Right ventricle myocardium inferior (tissue), 1 donor: ENCODE data around the gene ZNF221. TPM values are rescaled to one million over a fixed set of nuclear protein-coding genes. Genes with fewer than 3 reads are reported as not detected.
A peak's percentile ranks its signal among the peaks of the same experiment; 100 is the strongest.

Experiments
- ATAC-seq: fragments of 200-7000 bp; cut with Tn5 transposase; one replicate; pipeline ENCODE4 v1.9.1; 2020; ENCODE audit warnings: mild to moderate bottlenecking, moderate library complexity
- DNase-seq: peaks from one replicate; pipeline ENCODE4 v3.0.0; 2021; ENCODE audit errors: missing footprints
- intact Hi-C: fragments of 100-400 bp; cut with DNase I; formaldehyde crosslinking; loops from one replicate; pipeline ENCODE4 v1.11.0; 2022
- long read RNA-seq: library from polyadenylated mRNA; unstranded; transcript quantifications from one replicate; pipeline ENCODE4 v2.0.0, GENCODE V29; 2021
- total RNA-seq: library from RNA; stranded (reverse); fragmentation: NEBNext Ultra II Directional; extraction: Animal tissue kit (Norgen Biotek cat#: 25700); gene quantifications from one replicate; pipeline ENCODE4 v1.2.1, GENCODE V29; 2021
- donor health status: DM: no; HTN: yes; CAD: no; lungs with severe emphysema.

Gene ZNF221
- 3.9 TPM for total RNA-seq
- long read RNA-seq = 0 reads

- DNase-seq (peak; percentile 90), ATAC-seq (peak; percentile 99)
- intact Hi-C loops = loop anchor here (1.0 kb wide), 1 partner anchor 50 kb away; no protein-coding TSS in a partner anchor
Measured at GRCh38 chr19:43950834-43951645, at the start of gene ZNF221. ZNF221 (plus strand) TSS chr19:43951228; CDS start chr19:43962727, 11,499 bp downstream.

GRCh38 chr19:43901395-43902390 lies 49.3 kb upstream of the ZNF221 start:
- DNase-seq (peak; percentile 87), ATAC-seq (peak; percentile 99)
- intact Hi-C loops = loop anchor here (1.0 kb wide), 1 partner anchor 50 kb away; the partner anchor contains the start of gene ZNF221

- ATAC-seq = no peak
- intact Hi-C loops = no loop called here
- no peak for DNase-seq
Measured at GRCh38 chr19:43902399-43902798, 48.6 kb upstream of the ZNF221 start.

- no peak for DNase-seq
- no peak for ATAC-seq
- intact Hi-C loops = no loop called here
Measured at GRCh38 chr19:43905897-43906296, 45.1 kb upstream of the ZNF221 start.

- intact Hi-C loops = no loop called here
- DNase-seq = no peak
- no peak for ATAC-seq
Measured at GRCh38 chr19:43906774-43907173, 44.3 kb upstream of the ZNF221 start.

GRCh38 chr19:43908659-43909058 lies 42.4 kb upstream of the ZNF221 start:
- no peak for DNase-seq
- intact Hi-C loops = no loop called here
- no peak for ATAC-seq

GRCh38 chr19:43910884-43911283 lies 40.1 kb upstream of the ZNF221 start:
- ATAC-seq = no peak
- DNase-seq = no peak
- intact Hi-C loops = no loop called here

- intact Hi-C loops = no loop called here
- DNase-seq (no peak), ATAC-seq (no peak)
Measured at GRCh38 chr19:43913383-43913782, 37.6 kb upstream of the ZNF221 start.

GRCh38 chr19:43914051-43914450 lies 37.0 kb upstream of the ZNF221 start:
- ATAC-seq (no peak), DNase-seq (no peak)
- intact Hi-C loops = no loop called here

- intact Hi-C loops = no loop called here
Measured at GRCh38 chr19:43923875-43924274, 27.2 kb upstream of the ZNF221 start.

GRCh38 chr19:43928820-43929219 lies 22.2 kb upstream of the ZNF221 start:
- ATAC-seq (no peak), DNase-seq (no peak)
- intact Hi-C loops = no loop called here

More at GRCh38 chr19:43923875-43924274, 27.2 kb upstream of the ZNF221 start:
- ATAC-seq = no peak
- no peak for DNase-seq

GRCh38 chr19:43934055-43934984 lies 16.7 kb upstream of the ZNF221 start:
- intact Hi-C loops = loop anchor here (10.0 kb wide), 1 partner anchor 180 kb away; the partner anchor contains the start of gene SMG9
- no peak for DNase-seq
- no peak for ATAC-seq

- intact Hi-C loops = loop anchor here (5.0 to 10.0 kb wide), 3 partner anchors 47 to 272 kb away; partner anchors contain the start of genes SMG9 and ZNF155
Measured at GRCh38 chr19:43934985-43935708, 15.9 kb upstream of the ZNF221 start, which contains the start of gene ZNF45. ZNF45 (minus strand) TSS chr19:43935282; CDS start chr19:43922185, 13,097 bp downstream.

GRCh38 chr19:43936188-43936587 lies 14.8 kb upstream of the ZNF221 start:
- intact Hi-C loops = loop anchor here (5.0 to 10.0 kb wide), 3 partner anchors 46 to 271 kb away; partner anchors contain the start of genes SMG9 and ZNF155
- ATAC-seq = no peak

More at GRCh38 chr19:43934985-43935708, 15.9 kb upstream of the ZNF221 start, which contains the start of gene ZNF45:
- DNase-seq (peak; percentile 94), ATAC-seq (peak; percentile 98)

GRCh38 chr19:43939557-43940260 lies 11.3 kb upstream of the ZNF221 start:
- DNase-seq (no peak), ATAC-seq (no peak)
- intact Hi-C loops = loop anchor here (5.0 to 10.0 kb wide), 3 partner anchors 43 to 268 kb away; partner anchors contain the start of genes SMG9 and ZNF155

More at GRCh38 chr19:43936188-43936587, 14.8 kb upstream of the ZNF221 start:
- no peak for DNase-seq

- DNase-seq (no peak), ATAC-seq (no peak)
- intact Hi-C loops = no loop called here
Measured at GRCh38 chr19:43940719-43941118, 10.3 kb upstream of the ZNF221 start.
